Upper lobe of left lung (tissue), 6 donors: ENCODE measurements around the gene RNF4. TPM values are rescaled to one million over a fixed set of nuclear protein-coding genes. Genes with fewer than 3 reads are reported as not detected.

Experiments
- ATAC-seq, 2 donors: fragments of 200-7000 bp; cut with Tn5 transposase; one replicate each; pipeline ENCODE4 v1.9.1; 2022; ENCODE audit warnings: mild to moderate bottlenecking in 2 of 2, moderate library complexity in 2 of 2; ENCODE audit not compliant: low FRiP score in 2 of 2
- DNase-seq, 2 donors: peaks; one replicate each; pipeline ENCODE4 v3.0.0-alpha.2; 2019 to 2020
- H3K27ac ChIP-seq, 4 donors: fragments of 200-600 bp; sonication (generic); one replicate each; pipeline ENCODE4 v1.5.1; 2016 to 2019
- H3K27me3 ChIP-seq, 4 donors: fragments of 200-600 bp; sonication (generic); one replicate each; pipeline ENCODE4 v1.5.1; 2017 to 2019
- H3K36me3 ChIP-seq, 4 donors: fragments of 200-600 bp; sonication (generic); one replicate each; pipeline ENCODE4 v1.5.1; 2016 to 2019
- H3K4me1 ChIP-seq, 4 donors: fragments of 200-600 bp; sonication (generic); one replicate each; pipeline ENCODE4 v1.5.1; 2018 to 2019
- H3K4me3 ChIP-seq, 4 donors: fragments of 200-600 bp; sonication (generic); one replicate each; pipeline ENCODE4 v1.5.1; 2017 to 2019; ENCODE audit warnings: mild to moderate bottlenecking in 2 of 4, moderate library complexity in 1 of 4
- H3K9me3 ChIP-seq, 4 donors: fragments of 200-600 bp; sonication (generic); one replicate each; pipeline ENCODE4 v1.5.1; 2018 to 2019
- EP300 ChIP-seq, 4 donors: sonication (generic); formaldehyde crosslinking; IDR thresholded peaks; one replicate each; pipeline ENCODE4 v1.5.1; 2017; ENCODE audit warnings: antibody characterized with exemption in 4 of 4, control low read depth in 2 of 4
- POLR2A ChIP-seq, 4 donors: fragments of 450-650 bp; IDR thresholded peaks; one replicate each; pipeline ENCODE4 v1.5.1; 2016 to 2017; ENCODE audit warnings: antibody characterized with exemption in 4 of 4, mild to moderate bottlenecking in 2 of 4
- POLR2AphosphoS5 ChIP-seq, 2 donors: sonication (generic); formaldehyde crosslinking; IDR thresholded peaks; one replicate each; pipeline ENCODE4 v1.5.1; 2017; ENCODE audit warnings: antibody characterized with exemption in 2 of 2
- WGBS, 2 donors: methylation state at CpG; one replicate each; pipeline ENCODE4 v1.1.5; 2017 to 2018; 5-methylcytosine and 5-hydroxymethylcytosine counted together
- total RNA-seq, 6 donors: library from RNA; depleted of rRNA in 4 of 6; stranded (reverse); fragments of >200 nt in 4 of 6; gene quantifications; one replicate each; pipeline versions ENCODE4 v1.1.0 to v1.2.1, GENCODE V29; 2016 to 2021
- TF ChIP-seq, protein P1 (sequence below), 6 experiments: fragments of 450-650 bp in 4 of 6; fragments of 200-600 bp in 2 of 6; sonication (generic) in 2 of 6; IDR thresholded peaks; one replicate each; pipeline ENCODE4 v1.5.1; 2016 to 2019; ENCODE audit warnings: antibody characterized with exemption in 6 of 6
- donor health status: DM: no; HTN: no; CAD: no; lungs with moderate emphysema.
- donor health status: DM: no; HTN: yes; CAD: no; lungs with severe emphysema.

RNF4 gene
- total RNA-seq, 6 donors from 2014 or later: 28.0 to 48.5 (median 43.3) TPM

DNA sequence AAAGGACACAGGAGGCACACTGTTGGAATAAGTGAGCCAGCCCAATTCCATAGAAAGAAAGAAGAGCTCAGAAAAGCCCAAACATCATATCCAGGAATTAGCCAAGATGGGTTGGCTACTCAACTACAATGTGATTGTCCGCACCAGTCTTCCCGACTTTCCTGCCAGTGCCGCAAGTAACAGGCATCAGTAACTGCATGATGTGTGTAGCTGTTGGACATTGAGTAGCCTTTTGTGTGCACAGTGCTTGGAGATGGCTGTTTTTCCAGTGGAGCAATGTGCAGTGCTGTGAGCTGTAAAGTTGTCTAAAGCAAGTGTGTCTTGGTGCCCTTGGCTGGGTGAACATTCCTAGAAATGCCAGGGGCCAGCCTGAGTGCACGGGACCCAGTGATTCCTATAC, 38.4 kb downstream of the RNF4 start:
- no peak for TF ChIP-seq POLR2A (IDR thresholded peaks at IDR 0.05)
- no peak for TF ChIP-seq POLR2AphosphoS5 (IDR thresholded peaks at IDR 0.05)
- TF ChIP-seq EP300 (IDR thresholded peaks at IDR 0.05): no peak
- TF ChIP-seq, protein P1, sequence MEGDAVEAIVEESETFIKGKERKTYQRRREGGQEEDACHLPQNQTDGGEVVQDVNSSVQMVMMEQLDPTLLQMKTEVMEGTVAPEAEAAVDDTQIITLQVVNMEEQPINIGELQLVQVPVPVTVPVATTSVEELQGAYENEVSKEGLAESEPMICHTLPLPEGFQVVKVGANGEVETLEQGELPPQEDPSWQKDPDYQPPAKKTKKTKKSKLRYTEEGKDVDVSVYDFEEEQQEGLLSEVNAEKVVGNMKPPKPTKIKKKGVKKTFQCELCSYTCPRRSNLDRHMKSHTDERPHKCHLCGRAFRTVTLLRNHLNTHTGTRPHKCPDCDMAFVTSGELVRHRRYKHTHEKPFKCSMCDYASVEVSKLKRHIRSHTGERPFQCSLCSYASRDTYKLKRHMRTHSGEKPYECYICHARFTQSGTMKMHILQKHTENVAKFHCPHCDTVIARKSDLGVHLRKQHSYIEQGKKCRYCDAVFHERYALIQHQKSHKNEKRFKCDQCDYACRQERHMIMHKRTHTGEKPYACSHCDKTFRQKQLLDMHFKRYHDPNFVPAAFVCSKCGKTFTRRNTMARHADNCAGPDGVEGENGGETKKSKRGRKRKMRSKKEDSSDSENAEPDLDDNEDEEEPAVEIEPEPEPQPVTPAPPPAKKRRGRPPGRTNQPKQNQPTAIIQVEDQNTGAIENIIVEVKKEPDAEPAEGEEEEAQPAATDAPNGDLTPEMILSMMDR (IDR thresholded peaks at IDR 0.05): no peak
- no peak for DNase-seq
- Histone ChIP-seq H3K36me3 (peaks cover 4 to 66% (median 26%) of the 10 kb centered on the region in 4 donors), H3K4me1 (no peaks in the 10 kb centered on the region), H3K27ac (no peak overlapping the region), H3K27me3 (no peaks in the 10 kb centered on the region), H3K4me3 (no peak overlapping the region), H3K9me3 (no peaks in the 10 kb centered on the region)
- no peak for ATAC-seq
- WGBS, 2 donors: 91 to 93% methylated on average over 4 of the region's 4 CpGs

DNA sequence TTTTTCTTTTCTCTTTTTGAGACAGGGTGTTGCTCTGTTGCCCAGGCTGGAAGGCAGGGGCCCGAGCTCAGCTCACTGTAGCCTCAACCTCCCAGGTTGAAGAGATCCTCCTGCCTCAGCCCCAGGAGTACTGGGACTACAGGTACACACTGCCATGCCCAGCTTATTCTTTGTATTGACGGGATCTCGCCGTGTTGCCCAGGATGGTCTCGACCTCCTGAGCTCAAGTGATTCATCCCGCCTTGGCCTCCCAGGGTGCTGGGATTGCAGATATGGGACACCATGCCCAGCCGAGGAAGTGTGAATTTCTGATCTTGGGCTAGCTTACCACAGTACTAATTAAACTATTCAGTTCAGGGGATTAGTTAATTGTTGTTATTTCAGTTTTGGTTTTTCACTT, 38.9 kb downstream of the RNF4 start:
- TF ChIP-seq, protein P1 (IDR thresholded peaks at IDR 0.05): no peak
- TF ChIP-seq POLR2AphosphoS5 (IDR thresholded peaks at IDR 0.05) (no peak), POLR2A (IDR thresholded peaks at IDR 0.05) (no peak), EP300 (IDR thresholded peaks at IDR 0.05) (no peak)
- H3K9me3 ChIP-seq: no peaks in the 10 kb centered on the region
- peaks cover 8 to 69% (median 31%) of the 10 kb centered on the region in 4 donors for H3K36me3 ChIP-seq
- ATAC-seq (no peak), DNase-seq (no peak)
- no peaks in the 10 kb centered on the region for H3K4me1 ChIP-seq
- 93 to 96% methylated on average over 7 of the region's 7 CpGs for WGBS, 2 donors
- no peaks in the 10 kb centered on the region for H3K27me3 ChIP-seq
- no peak overlapping the region for H3K27ac ChIP-seq
- H3K4me3 ChIP-seq: no peak overlapping the region

DNA sequence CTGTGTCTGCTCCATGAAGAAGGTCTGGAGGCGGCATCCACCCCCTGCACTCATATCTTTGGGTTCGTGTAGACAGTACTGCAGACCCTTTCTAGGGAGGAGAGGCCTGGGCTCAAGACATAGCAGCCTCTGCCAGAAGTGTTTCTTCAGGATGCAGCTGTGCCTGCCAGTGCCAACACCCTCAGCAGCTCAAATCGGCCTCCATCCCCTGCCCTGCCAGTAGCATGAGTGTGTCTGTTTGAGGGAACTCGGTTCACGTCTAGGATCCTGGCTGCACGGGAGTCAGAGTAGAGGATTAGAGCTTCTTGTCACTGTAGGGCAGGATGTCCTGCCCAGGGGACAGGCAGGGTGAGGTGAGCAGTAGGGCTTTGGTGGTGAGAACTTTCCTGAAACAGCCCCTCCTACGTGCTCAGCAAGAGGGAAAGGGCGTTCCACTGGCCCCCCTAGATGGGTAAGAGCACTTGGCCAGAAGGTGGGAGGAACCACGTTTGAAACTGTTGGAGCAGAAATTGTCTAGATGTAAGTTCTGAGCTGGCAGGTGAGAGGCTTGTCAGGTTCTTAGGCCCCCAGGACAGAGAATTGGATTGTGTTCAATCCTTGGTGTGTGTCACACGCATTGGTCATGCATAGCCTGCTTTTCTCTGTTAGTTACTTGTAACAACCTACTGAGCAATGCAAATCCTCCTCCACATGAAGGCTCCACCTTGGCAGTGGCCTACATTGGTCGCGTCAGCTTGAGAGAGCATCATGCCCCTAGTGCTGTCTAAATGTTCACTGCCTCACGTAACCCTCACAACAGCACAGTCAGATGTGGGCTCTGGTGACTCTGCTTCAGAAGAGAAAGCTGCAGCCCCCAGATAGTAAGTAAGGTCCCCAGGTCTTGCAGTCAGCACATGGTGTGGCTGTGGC, 41.7 kb downstream of the RNF4 start:
- H3K9me3 ChIP-seq: no peaks in the 10 kb centered on the region
- H3K27me3 ChIP-seq: no peaks in the 10 kb centered on the region
- no peak overlapping the region for H3K27ac ChIP-seq
- DNase-seq (no peak), ATAC-seq (no peak)
- H3K36me3 ChIP-seq: peaks cover 23 to 81% (median 53%) of the 10 kb centered on the region in 4 donors
- TF ChIP-seq EP300 (IDR thresholded peaks at IDR 0.05) (no peak), POLR2AphosphoS5 (IDR thresholded peaks at IDR 0.05) (no peak), POLR2A (IDR thresholded peaks at IDR 0.05) (no peak)
- TF ChIP-seq, protein P1 (IDR thresholded peaks at IDR 0.05): no peak
- no peak overlapping the region for H3K4me3 ChIP-seq
- no peaks in the 10 kb centered on the region for H3K4me1 ChIP-seq
- WGBS, 2 donors: 92 to 94% methylated on average over 10 to 13 of the region's 13 CpGs

DNA sequence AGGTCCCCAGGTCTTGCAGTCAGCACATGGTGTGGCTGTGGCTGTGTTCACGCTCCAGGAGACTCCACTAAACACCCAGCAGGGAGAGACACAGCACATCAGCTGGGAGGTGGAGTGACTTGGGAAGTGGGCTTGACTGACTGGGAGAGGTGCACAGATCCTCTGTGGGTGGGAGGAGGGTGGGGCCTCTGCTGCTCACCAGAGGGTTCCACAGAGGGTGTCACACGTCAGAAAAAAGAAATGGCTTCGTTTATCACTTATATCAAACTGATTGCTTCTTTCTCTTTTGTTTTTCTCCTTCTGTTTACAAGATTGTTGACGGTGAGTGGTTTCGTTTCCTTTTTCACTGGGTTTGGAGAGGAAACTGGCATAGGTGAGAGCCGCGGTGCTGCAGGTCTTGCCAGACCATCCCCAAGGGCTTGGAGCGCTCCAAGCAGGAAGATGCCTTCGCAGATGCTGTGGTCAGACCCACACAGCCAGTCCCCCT, 42.8 kb downstream of the RNF4 start:
- Histone ChIP-seq H3K27ac (no peak overlapping the region), H3K4me1 (peaks cover 0 to 5% (median 0%) of the 10 kb centered on the region in 4 donors), H3K9me3 (no peaks in the 10 kb centered on the region), H3K27me3 (no peaks in the 10 kb centered on the region), H3K36me3 (peaks cover 23 to 81% (median 52%) of the 10 kb centered on the region in 4 donors), H3K4me3 (no peak overlapping the region)
- DNase-seq (no peak), ATAC-seq (no peak)
- 55 to 62% methylated on average over 9 of the region's 9 CpGs for WGBS, 2 donors
- TF ChIP-seq POLR2A (IDR thresholded peaks at IDR 0.05): no peak
- TF ChIP-seq, protein P1 (IDR thresholded peaks at IDR 0.05): no peak
- TF ChIP-seq POLR2AphosphoS5 (IDR thresholded peaks at IDR 0.05): no peak
- no peak for TF ChIP-seq EP300 (IDR thresholded peaks at IDR 0.05)
